HG03439 (cell line): ENCODE measurements around the gene PXK.

Source experiments
- ATAC-seq: cut with Tn5 transposase; IDR thresholded peaks from one replicate; pipeline ENCODE4 v1.9.1; 2021; ENCODE audit warnings: mild to moderate bottlenecking, moderate library complexity; ENCODE audit not compliant: unreplicated experiment

The PXK gene

GRCh38 chr3:58379351-58380073 is 46.8 kb downstream of the PXK start:
- ATAC-seq = no peak

GRCh38 chr3:58383476-58383875 is 50.8 kb downstream of the PXK start:
- ATAC-seq = no peak

- ATAC-seq = no peak
Observed at GRCh38 chr3:58383904-58384303, 51.2 kb downstream of the PXK start.

- ATAC-seq = no peak
Observed at GRCh38 chr3:58384381-58385090, 51.8 kb downstream of the PXK start.

GRCh38 chr3:58386626-58387365 is 54.1 kb downstream of the PXK start:
- ATAC-seq = no peak

- no peak for ATAC-seq
Observed at GRCh38 chr3:58387650-58388546, 55.2 kb downstream of the PXK start.

GRCh38 chr3:58388550-58389091 is 55.9 kb downstream of the PXK start:
- ATAC-seq = no peak

- ATAC-seq = no peak
Observed at GRCh38 chr3:58391156-58391865, 58.6 kb downstream of the PXK start.

- no peak for ATAC-seq
Observed at GRCh38 chr3:58392181-58392580, 59.5 kb downstream of the PXK start.

GRCh38 chr3:58394339-58394738 is 61.6 kb downstream of the PXK start:
- ATAC-seq = no peak

- ATAC-seq = no peak
Observed at GRCh38 chr3:58398669-58399333, 66.1 kb downstream of the PXK start.

- no peak for ATAC-seq
Observed at GRCh38 chr3:58403513-58404109, 70.9 kb downstream of the PXK start.

- ATAC-seq = no peak
Observed at GRCh38 chr3:58404396-58404795, 71.7 kb downstream of the PXK start.

- ATAC-seq = no peak
Observed at GRCh38 chr3:58408906-58409305, 76.2 kb downstream of the PXK start.

GRCh38 chr3:58409663-58410062 is 77.0 kb downstream of the PXK start:
- no peak for ATAC-seq

GRCh38 chr3:58411036-58411435 is 78.3 kb downstream of the PXK start:
- ATAC-seq = no peak

GRCh38 chr3:58411851-58412830 is 79.4 kb downstream of the PXK start:
- ATAC-seq = no peak
